Measurements from ENCODE around the gene GLT8D2.

GLT8D2 gene

DNA sequence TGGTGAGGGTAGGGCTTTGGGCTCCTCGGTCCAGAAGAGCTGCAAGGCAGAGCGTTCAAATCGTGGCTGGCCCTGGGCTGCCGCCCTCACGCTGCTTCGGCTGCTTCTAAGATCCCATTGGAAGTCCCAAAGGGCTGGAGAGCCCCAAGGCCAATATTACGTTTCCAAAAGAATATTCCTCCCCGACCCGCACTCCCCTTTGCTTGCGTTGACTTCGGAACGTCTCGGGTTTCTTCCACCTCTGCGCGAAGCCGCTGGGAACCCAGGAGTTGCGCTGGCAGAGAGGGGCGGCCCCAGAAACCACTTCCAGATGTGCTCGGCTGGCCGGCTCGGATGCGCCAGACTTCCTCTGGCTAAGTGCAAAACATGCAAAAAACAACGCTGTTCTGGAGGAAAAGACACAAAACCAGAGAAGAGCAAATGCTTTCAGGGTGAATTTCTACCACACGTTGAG is at the start of gene GLT8D2:
Gene GLT8D2 (minus strand): TSS at position 285 of the 454 bp plus-strand sequence. CDS start 30,539 bp downstream, outside the sequence.
- DNase-seq: no peak

GRCh38 chr12:104097954-104098353 is 48.0 kb upstream of the GLT8D2 start:
- no peak for DNase-seq

GRCh38 chr12:104095289-104095688 is 45.3 kb upstream of the GLT8D2 start:
- no peak for DNase-seq

DNA sequence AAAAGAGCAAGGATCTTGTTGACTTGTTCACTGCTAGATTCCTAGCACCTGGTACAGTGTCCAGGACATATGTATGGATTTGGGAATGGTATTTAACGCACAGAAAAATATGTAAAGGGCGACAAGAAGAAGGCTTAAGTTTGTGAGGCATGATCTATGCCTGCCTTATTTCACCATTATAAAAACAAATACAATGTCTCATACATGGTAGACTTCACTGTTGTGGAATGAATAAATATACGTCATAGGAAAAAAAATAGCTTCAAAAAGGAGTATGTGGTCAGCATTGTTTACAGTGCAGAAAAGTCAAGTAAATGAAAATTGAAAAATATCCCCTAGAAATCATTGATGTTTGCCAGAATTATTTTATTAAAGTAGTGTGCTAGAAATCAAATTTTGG is 44.3 kb upstream of the GLT8D2 start:
- no peak for DNase-seq

DNA sequence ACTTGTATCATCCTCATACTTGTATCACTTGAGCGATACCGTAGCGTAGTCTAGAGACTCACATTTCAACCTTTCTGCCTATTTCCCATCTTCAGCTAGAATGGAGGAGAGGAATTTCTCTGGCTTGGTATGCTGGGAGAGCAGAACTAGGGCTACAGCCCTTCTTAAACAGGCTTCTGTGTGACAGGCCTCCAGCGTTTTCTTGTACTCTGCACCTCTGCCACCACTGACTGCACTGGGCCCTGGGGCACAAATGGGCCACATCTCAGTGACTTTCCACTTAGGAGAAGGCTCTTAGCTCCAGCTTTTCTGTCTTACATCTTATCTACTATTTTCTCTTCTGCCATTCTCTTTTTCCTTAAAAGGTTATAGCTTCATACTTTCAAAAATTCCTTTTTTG is 41.1 kb upstream of the GLT8D2 start:
- no peak for DNase-seq

GRCh38 chr12:104090685-104091084 is 40.7 kb upstream of the GLT8D2 start:
- DNase-seq: no peak

DNA sequence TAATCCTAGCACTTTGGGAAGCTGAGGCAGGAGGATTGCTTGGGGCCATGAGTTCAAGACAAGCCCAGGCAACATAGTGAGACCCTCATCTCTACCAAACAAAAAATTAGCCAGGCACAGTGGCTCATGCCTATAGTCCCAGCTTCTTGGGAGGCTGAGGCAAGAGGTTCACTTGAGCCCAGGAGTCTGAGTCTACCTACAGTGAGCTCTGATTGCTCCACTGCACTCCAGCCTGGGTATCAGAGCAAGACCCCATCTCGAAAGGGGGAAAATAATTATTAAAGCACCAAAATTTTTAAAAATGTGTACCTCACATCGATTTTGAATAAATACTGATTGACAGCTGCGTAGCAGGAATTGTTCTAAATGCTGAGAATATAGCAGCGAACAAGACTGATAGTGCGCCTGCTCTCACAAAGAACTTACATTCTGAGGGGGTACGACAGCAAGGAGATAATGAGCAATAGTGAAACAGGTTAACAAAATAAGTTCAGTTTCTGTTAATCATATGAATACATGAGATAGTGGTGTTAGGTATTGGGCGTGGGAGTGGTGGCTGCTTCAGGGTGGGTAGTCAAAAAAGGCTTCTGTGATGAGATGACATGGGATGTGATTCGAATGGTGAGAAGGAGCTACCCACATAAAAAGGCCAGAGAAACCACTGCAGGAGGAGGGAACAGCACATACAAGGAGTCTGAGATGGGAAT is 33.9 kb upstream of the GLT8D2 start:
- DNase-seq: no peak

GRCh38 chr12:104080764-104081163 is 30.8 kb upstream of the GLT8D2 start:
- no peak for DNase-seq

DNA sequence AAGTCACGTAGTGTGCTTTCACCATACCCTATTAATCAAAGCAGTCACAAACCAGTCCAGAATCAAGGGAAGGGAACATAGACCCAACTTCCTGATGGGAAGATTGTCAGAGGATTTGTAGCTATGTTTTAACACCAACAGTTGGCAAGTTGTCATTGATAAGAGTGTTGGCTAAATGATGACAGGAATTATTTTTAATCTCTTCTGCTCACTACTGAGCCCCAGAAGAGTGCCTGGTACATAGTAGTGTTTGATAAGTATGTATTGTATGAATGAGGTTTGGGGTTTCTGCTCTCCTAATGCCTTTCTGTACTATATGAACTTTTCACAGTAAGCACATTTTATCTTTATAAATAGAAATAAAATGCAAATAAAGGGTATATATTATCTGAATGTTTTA is 29.0 kb upstream of the GLT8D2 start:
- DNase-seq: no peak

DNA sequence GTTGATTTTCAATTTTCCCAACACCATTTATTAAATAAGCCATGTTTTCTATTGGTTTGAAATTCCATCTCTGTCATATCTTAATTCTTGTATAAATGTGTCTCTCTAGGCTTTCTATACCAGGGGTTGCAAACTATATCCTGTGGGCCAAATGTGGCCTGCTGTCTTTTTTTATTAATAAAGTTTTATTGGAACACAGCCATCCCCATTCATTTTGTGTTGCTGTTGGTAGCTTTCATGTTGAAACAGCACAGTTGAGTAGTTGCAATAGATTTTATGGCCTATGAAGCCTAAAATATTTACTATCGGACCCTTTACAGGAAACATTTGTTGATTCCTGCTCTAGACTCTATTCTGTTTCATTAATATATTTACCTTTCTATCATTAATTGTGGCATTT is 23.7 kb upstream of the GLT8D2 start:
- no peak for DNase-seq

DNA sequence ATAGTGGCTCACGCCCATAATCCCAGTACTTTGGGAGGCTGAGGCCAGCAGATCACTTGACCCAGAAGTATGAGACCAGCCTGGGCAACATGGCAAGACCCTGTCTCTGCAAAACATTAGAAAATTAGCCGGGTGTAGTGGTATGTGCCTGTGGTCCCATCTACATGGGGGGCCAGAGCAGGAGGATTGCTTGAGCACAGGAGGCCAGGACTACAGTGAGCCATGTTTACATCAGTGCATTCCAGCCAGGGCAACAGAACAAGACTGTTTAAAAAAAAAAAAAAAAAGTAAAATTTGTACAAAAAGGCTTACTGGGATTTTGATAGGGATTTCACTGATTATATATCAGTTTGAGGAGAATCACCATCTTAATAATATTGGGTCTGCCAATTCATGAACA is 22.1 kb upstream of the GLT8D2 start:
- no peak for DNase-seq

DNA sequence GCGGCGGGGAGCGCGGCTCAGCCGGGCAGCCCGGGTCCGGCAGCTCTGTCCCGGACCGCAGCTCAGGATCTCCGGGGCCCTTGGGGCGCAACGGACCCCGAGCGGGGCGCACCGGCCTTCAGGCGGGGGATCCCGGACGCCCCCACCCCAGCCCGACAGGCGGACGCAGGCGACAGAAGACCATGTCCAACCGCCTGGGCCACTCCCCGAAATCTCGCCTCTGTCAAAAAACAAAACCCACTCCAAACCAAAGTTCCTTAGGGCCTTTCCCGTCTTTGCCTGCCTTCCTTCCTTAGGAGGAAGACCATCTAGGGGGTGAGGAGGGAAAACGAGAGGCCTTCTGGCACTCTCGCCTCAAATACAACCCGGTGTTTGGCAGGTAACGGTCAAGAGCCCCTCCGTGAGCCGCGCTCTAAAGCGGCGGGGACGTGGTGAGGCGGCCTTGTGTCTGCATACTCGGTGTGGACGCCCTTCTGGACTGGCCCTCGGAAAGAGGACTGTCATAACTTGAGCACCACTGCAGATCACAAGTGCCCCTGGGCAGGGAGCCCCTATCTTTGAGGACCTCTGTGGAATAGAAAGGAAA is 14.9 kb upstream of the GLT8D2 start:
- no peak for DNase-seq

DNA sequence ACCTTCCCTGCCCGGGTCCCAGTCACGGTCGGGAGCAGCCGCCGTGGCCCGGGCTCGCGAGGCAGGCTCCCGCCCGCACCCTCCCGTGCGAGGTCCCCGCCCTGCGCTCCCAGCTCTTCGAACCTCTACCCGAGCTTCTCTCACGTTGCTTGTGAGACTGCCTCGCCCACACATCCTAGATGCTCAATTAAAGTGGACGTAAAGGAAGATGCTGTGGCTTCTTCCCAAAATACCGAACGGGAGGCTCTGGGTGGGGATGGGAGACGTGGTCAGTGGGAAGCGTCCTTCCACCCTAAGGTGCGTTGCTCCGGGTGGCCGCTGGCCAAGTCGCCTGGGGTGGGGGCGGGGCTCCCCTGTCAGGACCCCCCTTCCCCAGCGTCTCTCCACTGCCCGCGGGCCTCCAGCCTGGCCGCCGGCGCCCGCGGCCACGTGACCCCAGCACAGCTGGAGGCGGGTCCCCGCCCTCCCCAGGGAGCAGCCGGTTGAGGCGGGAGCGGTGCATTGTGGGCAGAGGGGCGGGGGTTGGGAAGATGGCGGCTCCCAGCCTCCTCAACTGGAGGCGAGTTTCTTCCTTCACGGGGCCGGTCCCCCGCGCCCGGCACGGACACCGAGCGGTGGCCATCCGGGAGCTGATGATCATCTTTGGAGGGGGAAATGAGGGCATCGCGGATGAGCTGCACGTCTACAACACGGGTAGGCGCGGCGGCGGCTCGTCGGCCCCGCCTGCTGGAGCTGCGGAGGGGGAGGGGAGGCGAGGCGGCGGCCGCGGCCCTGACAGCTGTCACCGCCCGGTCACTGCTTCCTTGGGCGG is 14.2 kb upstream of the GLT8D2 start, which contains the start of gene HCFC2:
Gene HCFC2 (plus strand): TSS at position 501 of the 811 bp plus-strand sequence. CDS start 30 bp downstream, at position 531.
- DNase-seq: peak; percentile 87

GRCh38 chr12:104063712-104064030 is 13.7 kb upstream of the GLT8D2 start:
- no peak for DNase-seq

GRCh38 chr12:104060791-104061190 is 10.8 kb upstream of the GLT8D2 start:
- no peak for DNase-seq

GRCh38 chr12:104059963-104060362 is 10.0 kb upstream of the GLT8D2 start:
- DNase-seq: no peak

DNA sequence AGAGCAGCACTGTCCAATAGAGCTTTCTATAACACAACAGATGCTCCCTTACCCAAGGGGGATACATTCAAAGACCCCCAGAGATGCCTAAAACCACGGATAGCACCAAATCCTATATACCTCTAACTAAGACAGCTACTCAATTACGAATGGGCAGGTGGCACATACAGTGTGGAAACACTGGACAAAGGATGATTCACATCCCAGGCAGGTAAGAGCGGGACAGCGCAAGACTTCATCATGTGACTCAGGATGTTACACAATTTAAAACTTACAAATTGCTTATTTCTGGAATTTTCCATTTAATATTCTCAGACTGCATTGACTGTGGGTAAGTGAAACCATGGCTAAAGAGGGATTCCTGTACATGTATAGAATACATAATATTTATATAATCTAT is 8.8 kb upstream of the GLT8D2 start:
- no peak for DNase-seq

GRCh38 chr12:104057771-104058197 is 7.8 kb upstream of the GLT8D2 start:
- DNase-seq: peak; percentile 28

GRCh38 chr12:104056419-104056972 is 6.5 kb upstream of the GLT8D2 start:
- DNase-seq: no peak

- DNase-seq: no peak
Measured at GRCh38 chr12:104055686-104056388, 5.8 kb upstream of the GLT8D2 start.

DNA sequence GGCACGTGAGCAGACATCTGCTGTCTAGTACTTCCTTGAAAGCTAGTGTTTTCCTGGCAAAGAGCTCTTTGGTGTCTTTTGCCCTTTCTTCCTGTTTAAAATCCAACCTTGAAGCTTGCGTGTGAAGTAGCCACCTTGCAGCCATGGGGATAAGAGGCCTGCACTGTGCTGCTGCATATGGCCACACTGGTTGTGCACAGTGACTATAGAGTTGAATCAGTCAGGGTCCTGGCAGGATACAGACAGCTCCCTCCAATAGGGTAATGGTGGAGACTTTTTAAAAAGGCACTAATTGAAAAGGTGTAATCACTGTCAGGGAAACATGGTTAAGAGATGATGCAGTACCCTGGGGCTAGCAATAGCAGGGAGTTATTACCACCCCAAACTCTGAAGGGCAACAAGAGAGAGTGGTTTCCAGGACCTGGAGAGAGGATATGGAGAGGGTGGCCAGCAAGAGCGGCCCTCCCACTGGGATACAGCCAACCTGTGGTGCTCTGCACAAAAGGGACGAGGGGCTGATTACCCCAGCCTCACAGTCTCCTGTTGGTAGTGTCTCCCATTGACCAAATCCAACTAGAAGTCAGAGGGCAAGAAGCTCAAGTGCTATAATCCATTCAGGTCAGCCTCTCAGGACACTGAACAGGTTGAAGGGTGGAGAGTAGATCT is 4.8 kb upstream of the GLT8D2 start:
- no peak for DNase-seq

DNA sequence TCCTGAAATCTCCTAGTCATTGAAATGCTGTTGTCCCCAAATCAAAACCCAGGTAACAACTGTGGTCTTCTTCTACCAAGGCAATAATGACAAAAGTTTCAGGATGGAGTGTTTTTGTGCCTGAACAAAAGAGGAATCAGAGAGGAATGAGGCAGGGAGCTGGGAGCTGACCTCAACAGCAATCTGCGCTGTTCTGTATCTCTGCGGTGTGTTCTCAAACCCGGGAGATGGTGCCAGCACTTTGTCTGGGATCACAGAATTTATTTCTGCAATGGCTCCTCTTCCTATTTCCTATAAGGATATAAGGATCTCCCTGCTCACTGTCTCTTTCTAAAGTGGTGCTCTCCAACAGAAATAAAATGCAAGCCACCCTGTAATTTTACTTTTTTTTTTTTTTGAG is 449 bp upstream of the GLT8D2 start:
- DNase-seq: no peak
